Germinal center (tissue), 1 donor: Measurements from ENCODE around the gene SLC37A1.

Source experiments
- DNase-seq: peaks from one replicate; pipeline ENCODE4 v3.0.0; 2012; ENCODE audit warnings: mixed read lengths, low spot score

SLC37A1 gene

GRCh38 chr21:42527489-42528158 is 14.0 kb downstream of the SLC37A1 start:
- DNase-seq, result peak; percentile 57

GRCh38 chr21:42530167-42530518 is 16.5 kb downstream of the SLC37A1 start:
- no peak for DNase-seq

GRCh38 chr21:42531771-42532170 is 18.1 kb downstream of the SLC37A1 start:
- no peak for DNase-seq

GRCh38 chr21:42532466-42533181 is 19.0 kb downstream of the SLC37A1 start:
- peak; percentile 55 for DNase-seq

GRCh38 chr21:42533306-42533962 is 19.8 kb downstream of the SLC37A1 start:
- no peak for DNase-seq

GRCh38 chr21:42533963-42534355 is 20.3 kb downstream of the SLC37A1 start:
- no peak for DNase-seq

- DNase-seq, result peak; percentile 72
Observed at GRCh38 chr21:42534421-42535378, 21.0 kb downstream of the SLC37A1 start.

- peak; percentile 77 for DNase-seq
Observed at GRCh38 chr21:42535602-42536171, 22.0 kb downstream of the SLC37A1 start.

GRCh38 chr21:42536601-42537000 is 22.9 kb downstream of the SLC37A1 start:
- DNase-seq, result no peak

GRCh38 chr21:42537106-42537742 is 23.6 kb downstream of the SLC37A1 start:
- peak; percentile 52 for DNase-seq

GRCh38 chr21:42538479-42539275 is 25.0 kb downstream of the SLC37A1 start:
- no peak for DNase-seq

GRCh38 chr21:42539342-42539741 is 25.7 kb downstream of the SLC37A1 start:
- DNase-seq, result no peak

GRCh38 chr21:42539931-42540343 is 26.3 kb downstream of the SLC37A1 start:
- DNase-seq, result no peak

GRCh38 chr21:42540396-42540795 is 26.7 kb downstream of the SLC37A1 start:
- no peak for DNase-seq

- DNase-seq, result no peak
Observed at GRCh38 chr21:42541174-42541573, 27.5 kb downstream of the SLC37A1 start.

GRCh38 chr21:42541618-42542017 is 28.0 kb downstream of the SLC37A1 start:
- no peak for DNase-seq

- no peak for DNase-seq
Observed at GRCh38 chr21:42542196-42542595, 28.5 kb downstream of the SLC37A1 start.

- DNase-seq, result no peak
Observed at GRCh38 chr21:42542596-42542995, 28.9 kb downstream of the SLC37A1 start.

GRCh38 chr21:42543106-42543847 is 29.6 kb downstream of the SLC37A1 start:
- no peak for DNase-seq

GRCh38 chr21:42544544-42544943 is 30.9 kb downstream of the SLC37A1 start:
- no peak for DNase-seq
